Natural killer cell (primary cell): ENCODE data around the gene ZNF277. TPM values are rescaled to one million over a fixed set of nuclear protein-coding genes. Genes with fewer than 3 reads are reported as not detected.
A peak's percentile ranks its signal among the peaks of the same experiment; 100 is the strongest.

ENCODE experiments used
- ATAC-seq, 3 donors: fragments of 150-1000 bp in 2 of 3; fragments of 200-7000 bp in 1 of 3; cut with Tn5 transposase; 1 replicate in 1 of 3; 2 replicates in 2 of 3; pipeline ENCODE4 v1.10.0; 2021; ENCODE audit warnings: mild to moderate bottlenecking in 2 of 3, moderate library complexity in 2 of 3
- DNase-seq, 2 donors: peaks; one replicate each; pipeline versions ENCODE4 v3.0.0 to v3.0.0-alpha.2; 2013 to 2021; ENCODE audit warnings: mixed read lengths in 1 of 2
- H3K27ac ChIP-seq: one replicate; pipeline ENCODE4 v1.5.1; 2013; ENCODE audit warnings: mild to moderate bottlenecking, low read length
- H3K27me3 ChIP-seq: one replicate; pipeline ENCODE4 v1.6.1; 2013; ENCODE audit warnings: low read length; ENCODE audit not compliant: control insufficient read depth, insufficient read depth
- H3K36me3 ChIP-seq: one replicate; pipeline ENCODE4 v1.6.1; 2013; ENCODE audit warnings: low read length; ENCODE audit not compliant: control insufficient read depth, insufficient read depth
- H3K4me1 ChIP-seq: one replicate; pipeline ENCODE4 v1.6.1; 2013; ENCODE audit warnings: low read length; ENCODE audit not compliant: control insufficient read depth, insufficient read depth
- H3K4me3 ChIP-seq: one replicate; pipeline ENCODE4 v1.5.1; 2013; ENCODE audit warnings: low read length
- H3K9me3 ChIP-seq: one replicate; pipeline ENCODE4 v1.6.1; 2013; ENCODE audit warnings: low read length; ENCODE audit not compliant: control insufficient read depth, insufficient read depth
- H3K27ac Mint-ChIP-seq, 2 donors: one replicate each; pipeline ENCODE4 v1.8.0; 2022; ENCODE audit warnings: mild to moderate bottlenecking in 2 of 2, mixed read lengths in 2 of 2, moderate library complexity in 1 of 2
- H3K27me3 Mint-ChIP-seq, 2 donors: one replicate each; pipeline ENCODE4 v1.8.0; 2022; ENCODE audit warnings: low read depth in 2 of 2, mixed read lengths in 2 of 2
- H3K36me3 Mint-ChIP-seq: one replicate; pipeline ENCODE4 v1.8.0; 2022; ENCODE audit warnings: mixed read lengths
- H3K4me1 Mint-ChIP-seq, 2 donors: one replicate each; pipeline ENCODE4 v1.8.0; 2022; ENCODE audit warnings: mixed read lengths in 2 of 2
- H3K4me3 Mint-ChIP-seq: one replicate; pipeline ENCODE4 v1.8.0; 2022; ENCODE audit warnings: mild to moderate bottlenecking, moderate library complexity, mixed read lengths
- H3K9me3 Mint-ChIP-seq, 2 donors: one replicate each; pipeline ENCODE4 v1.8.0; 2022; ENCODE audit warnings: mixed read lengths in 2 of 2
- WGBS: methylation state at CpG from one replicate; pipeline ENCODE4 v1.1.7; 2013; ENCODE audit warnings: missing lambda C conversion rate; ENCODE audit not compliant: insufficient coverage; 5-methylcytosine and 5-hydroxymethylcytosine counted together
- intact Hi-C: fragments of 100-400 bp; cut with micrococcal nuclease; formaldehyde crosslinking; loops from one replicate; pipeline ENCODE4 v1.14.2; 2022
- total RNA-seq, 4 donors: library from RNA; stranded (reverse); fragments of 120-200 nt in 1 of 4; gene quantifications; one replicate each; pipeline versions ENCODE4 v1.2.3 to v1.2.4, GENCODE V29; 2013 to 2022
- TF ChIP-seq, protein P1 (sequence below): fragments of 200-600 bp; IDR thresholded peaks from one replicate; pipeline ENCODE4 v1.8.0; 2022; ENCODE audit warnings: antibody characterized with exemption

ZNF277 gene
- total RNA-seq, 3 donors from 2014 or later (not counting 1 experiment from before 2014, with no cell fraction given) = 13.0 to 20.8 (median 16.7) TPM

- DNase-seq = no peak
- intact Hi-C loops = no loop called here
Measured at GRCh38 chr7:112279042-112279441, 72.5 kb downstream of the ZNF277 start.

DNA sequence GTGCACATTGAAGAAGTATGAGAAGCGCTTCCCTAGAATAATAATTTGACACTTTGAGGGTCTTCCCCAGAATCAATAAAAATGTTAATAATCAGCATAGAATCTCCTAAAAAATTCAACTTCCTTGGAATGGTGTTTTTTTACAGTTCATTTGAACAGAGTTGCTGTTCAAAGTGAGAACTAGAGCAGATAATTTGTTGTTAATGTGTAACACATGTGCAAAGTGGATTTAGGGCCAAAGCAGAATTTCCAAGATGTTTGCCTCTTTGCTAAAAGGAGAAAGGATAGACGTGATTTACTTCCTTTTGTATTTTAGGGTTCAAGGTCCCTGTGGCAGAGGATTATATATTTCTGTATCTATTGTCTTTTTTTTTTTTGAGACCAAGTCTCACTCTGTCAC, 73.8 kb downstream of the ZNF277 start:
- H3K27me3 Mint-ChIP-seq = no peaks in the 10 kb centered on the region
- Histone ChIP-seq H3K9me3 (no peaks in the 10 kb centered on the region), H3K27me3 (no peaks in the 10 kb centered on the region), H3K4me3 (no peak overlapping the region), H3K4me1 (no peaks in the 10 kb centered on the region), H3K27ac (no peak overlapping the region), H3K36me3 (no peaks in the 10 kb centered on the region)
- TF ChIP-seq, protein P1, sequence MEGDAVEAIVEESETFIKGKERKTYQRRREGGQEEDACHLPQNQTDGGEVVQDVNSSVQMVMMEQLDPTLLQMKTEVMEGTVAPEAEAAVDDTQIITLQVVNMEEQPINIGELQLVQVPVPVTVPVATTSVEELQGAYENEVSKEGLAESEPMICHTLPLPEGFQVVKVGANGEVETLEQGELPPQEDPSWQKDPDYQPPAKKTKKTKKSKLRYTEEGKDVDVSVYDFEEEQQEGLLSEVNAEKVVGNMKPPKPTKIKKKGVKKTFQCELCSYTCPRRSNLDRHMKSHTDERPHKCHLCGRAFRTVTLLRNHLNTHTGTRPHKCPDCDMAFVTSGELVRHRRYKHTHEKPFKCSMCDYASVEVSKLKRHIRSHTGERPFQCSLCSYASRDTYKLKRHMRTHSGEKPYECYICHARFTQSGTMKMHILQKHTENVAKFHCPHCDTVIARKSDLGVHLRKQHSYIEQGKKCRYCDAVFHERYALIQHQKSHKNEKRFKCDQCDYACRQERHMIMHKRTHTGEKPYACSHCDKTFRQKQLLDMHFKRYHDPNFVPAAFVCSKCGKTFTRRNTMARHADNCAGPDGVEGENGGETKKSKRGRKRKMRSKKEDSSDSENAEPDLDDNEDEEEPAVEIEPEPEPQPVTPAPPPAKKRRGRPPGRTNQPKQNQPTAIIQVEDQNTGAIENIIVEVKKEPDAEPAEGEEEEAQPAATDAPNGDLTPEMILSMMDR = no peak
- no peaks in the 10 kb centered on the region for H3K9me3 Mint-ChIP-seq
- 50% methylated on average over 1 of the region's 2 CpGs for WGBS
- no peak overlapping the region for H3K27ac Mint-ChIP-seq
- no peak for DNase-seq
- no peak for ATAC-seq
- intact Hi-C loops = no loop called here
- H3K4me3 Mint-ChIP-seq = no peak overlapping the region
- H3K4me1 Mint-ChIP-seq = peaks cover 19 to 29% of the 10 kb centered on the region in 2 donors
- no peaks in the 10 kb centered on the region for H3K36me3 Mint-ChIP-seq

More at GRCh38 chr7:112279042-112279441, 72.5 kb downstream of the ZNF277 start:
- no peaks in the 10 kb centered on the region for H3K36me3 Mint-ChIP-seq
- WGBS = 67% methylated on average over 1 of the region's 2 CpGs
- TF ChIP-seq, protein P1 = no peak
- no peaks in the 10 kb centered on the region for H3K27me3 Mint-ChIP-seq
- peaks cover 24 to 32% of the 10 kb centered on the region in 2 donors for H3K4me1 Mint-ChIP-seq
- Histone ChIP-seq H3K36me3 (no peaks in the 10 kb centered on the region), H3K4me1 (no peaks in the 10 kb centered on the region), H3K27me3 (no peaks in the 10 kb centered on the region), H3K9me3 (no peaks in the 10 kb centered on the region), H3K4me3 (no peak overlapping the region), H3K27ac (no peak overlapping the region)
- H3K4me3 Mint-ChIP-seq = no peak overlapping the region
- no peaks in the 10 kb centered on the region for H3K9me3 Mint-ChIP-seq
- no peak overlapping the region for H3K27ac Mint-ChIP-seq
- ATAC-seq = no peak

- Histone ChIP-seq H3K27me3 (no peaks in the 10 kb centered on the region), H3K36me3 (no peaks in the 10 kb centered on the region), H3K27ac (no peak overlapping the region), H3K4me3 (no peak overlapping the region), H3K9me3 (no peaks in the 10 kb centered on the region), H3K4me1 (peaks cover 8% of the 10 kb centered on the region)
- DNase-seq (no peak), ATAC-seq (no peak)
- intact Hi-C loops = no loop called here
- H3K27me3 Mint-ChIP-seq = no peaks in the 10 kb centered on the region
- H3K4me3 Mint-ChIP-seq = no peak overlapping the region
- WGBS = 100% methylated on average over 1 of the region's 1 CpG
- H3K4me1 Mint-ChIP-seq = peaks cover 34 to 40% of the 10 kb centered on the region in 2 donors
- H3K36me3 Mint-ChIP-seq = no peaks in the 10 kb centered on the region
- no peaks in the 10 kb centered on the region for H3K9me3 Mint-ChIP-seq
- TF ChIP-seq, protein P1 = no peak
- peak overlapping the region in 1 of 2 donors; percentile 10 for H3K27ac Mint-ChIP-seq
Measured at GRCh38 chr7:112282476-112283188, 76.1 kb downstream of the ZNF277 start.
